ENCODE data around the gene REX1BD.

DNA sequence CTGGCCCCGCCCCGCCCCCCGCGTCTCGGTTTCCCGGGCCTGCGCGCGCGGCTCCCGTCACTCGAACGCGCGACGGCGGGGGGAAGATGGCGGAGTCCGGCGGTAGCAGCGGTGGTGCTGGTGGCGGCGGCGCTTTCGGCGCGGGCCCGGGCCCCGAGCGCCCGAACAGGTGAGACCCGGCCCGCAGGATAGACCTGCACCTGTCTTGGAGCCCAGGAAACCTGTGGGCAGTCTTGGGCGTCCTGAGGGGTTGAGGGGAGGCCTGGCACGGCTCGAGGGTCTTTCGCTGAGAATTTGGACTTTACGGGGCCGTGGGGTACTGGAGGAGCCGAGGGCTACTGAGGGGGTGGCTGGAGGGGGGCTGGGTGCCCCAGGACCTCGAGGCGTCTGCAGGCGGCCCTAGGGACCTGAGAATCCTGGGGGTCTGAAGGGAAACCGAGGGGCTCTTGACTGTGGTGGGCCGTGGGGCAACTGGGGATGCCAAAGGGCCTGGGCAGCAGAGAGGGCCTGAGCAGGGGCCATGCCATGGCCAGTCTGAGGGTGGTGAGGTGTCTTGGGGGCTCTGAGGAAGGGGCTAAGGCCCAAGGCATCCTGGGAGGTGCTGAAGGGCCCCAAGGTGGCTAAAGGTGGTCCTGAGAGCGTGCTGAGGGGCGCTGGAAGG, 48.5 kb downstream of the REX1BD start, which contains the start of gene KLHL26:
- TF ChIP-seq, protein P1, sequence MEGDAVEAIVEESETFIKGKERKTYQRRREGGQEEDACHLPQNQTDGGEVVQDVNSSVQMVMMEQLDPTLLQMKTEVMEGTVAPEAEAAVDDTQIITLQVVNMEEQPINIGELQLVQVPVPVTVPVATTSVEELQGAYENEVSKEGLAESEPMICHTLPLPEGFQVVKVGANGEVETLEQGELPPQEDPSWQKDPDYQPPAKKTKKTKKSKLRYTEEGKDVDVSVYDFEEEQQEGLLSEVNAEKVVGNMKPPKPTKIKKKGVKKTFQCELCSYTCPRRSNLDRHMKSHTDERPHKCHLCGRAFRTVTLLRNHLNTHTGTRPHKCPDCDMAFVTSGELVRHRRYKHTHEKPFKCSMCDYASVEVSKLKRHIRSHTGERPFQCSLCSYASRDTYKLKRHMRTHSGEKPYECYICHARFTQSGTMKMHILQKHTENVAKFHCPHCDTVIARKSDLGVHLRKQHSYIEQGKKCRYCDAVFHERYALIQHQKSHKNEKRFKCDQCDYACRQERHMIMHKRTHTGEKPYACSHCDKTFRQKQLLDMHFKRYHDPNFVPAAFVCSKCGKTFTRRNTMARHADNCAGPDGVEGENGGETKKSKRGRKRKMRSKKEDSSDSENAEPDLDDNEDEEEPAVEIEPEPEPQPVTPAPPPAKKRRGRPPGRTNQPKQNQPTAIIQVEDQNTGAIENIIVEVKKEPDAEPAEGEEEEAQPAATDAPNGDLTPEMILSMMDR (IDR thresholded peaks at IDR 0.05) = no peak
- no peak for TF ChIP-seq EP300 (IDR thresholded peaks at IDR 0.05)

All from ovary (tissue), 3 donors.